ENCODE measurements around the gene ULBP1.
"Not testable (repeated sequence)": the region's sequence is repeated elsewhere in the genome, so short reads cannot be mapped to it uniquely, and the experiment has no call there.

The ULBP1 gene

GRCh38 chr6:149963212-149963461 is 606 bp upstream of the ULBP1 start:
- no peak overlapping the region for H3K27ac ChIP-seq (ENCODE audit: low read length)
- DNase-seq (ENCODE audit: low read depth, low spot score), result no peak
- no peak overlapping the region; the same call in 1 of the 2 replicates for H3K4me3 ChIP-seq (ENCODE audit: low read length)

GRCh38 chr6:149964308-149965193 is 808 bp downstream of the ULBP1 start:
- Histone ChIP-seq H3K9me3 (ENCODE audit: control insufficient read depth, insufficient read depth, low read length) (no peaks in the 10 kb centered on the region), H3K4me3 (ENCODE audit: low read length) (peak overlapping the region; percentile 44; the same call in 1 of the 2 replicates), H3K27ac (ENCODE audit: low read length) (no peak overlapping the region), H3K36me3 (ENCODE audit: control insufficient read depth, insufficient read depth, low read length) (no peaks in the 10 kb centered on the region), H3K4me1 (ENCODE audit: control insufficient read depth, insufficient read depth, low read length) (peaks cover 5% of the 10 kb centered on the region; the same call in 1 of the 2 replicates), H3K27me3 (ENCODE audit: control insufficient read depth, insufficient read depth, low read length) (peaks cover 70% of the 10 kb centered on the region)
- no CpG with 5 or more reads among the region's 103 CpGs for WGBS (ENCODE audit: insufficient coverage, insufficient read length)
- no peak for DNase-seq (ENCODE audit: low read depth, low spot score)

More at GRCh38 chr6:149963212-149963461, 606 bp upstream of the ULBP1 start:
- no peaks in the 10 kb centered on the region for H3K36me3 ChIP-seq (ENCODE audit: control insufficient read depth, insufficient read depth, low read length)
- no peaks in the 10 kb centered on the region for H3K9me3 ChIP-seq (ENCODE audit: control insufficient read depth, insufficient read depth, low read length)
- H3K27me3 ChIP-seq (ENCODE audit: control insufficient read depth, insufficient read depth, low read length), result peaks cover 67% of the 10 kb centered on the region
- no CpG with 5 or more reads among the region's 8 CpGs for WGBS (ENCODE audit: insufficient coverage, insufficient read length)
- H3K4me1 ChIP-seq (ENCODE audit: control insufficient read depth, insufficient read depth, low read length), result peaks cover 5% of the 10 kb centered on the region; the same call in 1 of the 2 replicates

GRCh38 chr6:149965194-149966020 is 1.7 kb downstream of the ULBP1 start:
- H3K4me1 ChIP-seq (ENCODE audit: control insufficient read depth, insufficient read depth, low read length), result peaks cover 5% of the 10 kb centered on the region; the same call in 1 of the 2 replicates
- H3K4me3 ChIP-seq (ENCODE audit: low read length), result peak overlapping the region; percentile 7; the same call in 1 of the 2 replicates
- H3K27ac ChIP-seq (ENCODE audit: low read length), result no peak overlapping the region
- H3K9me3 ChIP-seq (ENCODE audit: control insufficient read depth, insufficient read depth, low read length), result no peaks in the 10 kb centered on the region
- H3K36me3 ChIP-seq (ENCODE audit: control insufficient read depth, insufficient read depth, low read length), result no peaks in the 10 kb centered on the region
- DNase-seq (ENCODE audit: low read depth, low spot score), result no peak
- no CpG with 5 or more reads among the region's 38 CpGs for WGBS (ENCODE audit: insufficient coverage, insufficient read length)
- peaks cover 74% of the 10 kb centered on the region for H3K27me3 ChIP-seq (ENCODE audit: control insufficient read depth, insufficient read depth, low read length)

- not testable (repeated sequence) for H3K4me3 ChIP-seq (ENCODE audit: low read length); DNase-seq (ENCODE audit: low read depth, low spot score); H3K9me3 ChIP-seq (ENCODE audit: control insufficient read depth, insufficient read depth, low read length); H3K27ac ChIP-seq (ENCODE audit: low read length); H3K4me1 ChIP-seq (ENCODE audit: control insufficient read depth, insufficient read depth, low read length); H3K36me3 ChIP-seq (ENCODE audit: control insufficient read depth, insufficient read depth, low read length)
- H3K27me3 ChIP-seq (ENCODE audit: control insufficient read depth, insufficient read depth, low read length), result peaks cover 72% of the 10 kb centered on the region
- no CpG with 5 or more reads among the region's 2 CpGs for WGBS (ENCODE audit: insufficient coverage, insufficient read length)
Measured at GRCh38 chr6:149966319-149966718, 2.6 kb downstream of the ULBP1 start.

GRCh38 chr6:149967591-149967990 is 3.8 kb downstream of the ULBP1 start:
- Histone ChIP-seq H3K36me3 (ENCODE audit: control insufficient read depth, insufficient read depth, low read length) (no peaks in the 10 kb centered on the region), H3K4me1 (ENCODE audit: control insufficient read depth, insufficient read depth, low read length) (peaks cover 5% of the 10 kb centered on the region; the same call in 1 of the 2 replicates), H3K4me3 (ENCODE audit: low read length) (no peak overlapping the region), H3K27ac (ENCODE audit: low read length) (no peak overlapping the region), H3K9me3 (ENCODE audit: control insufficient read depth, insufficient read depth, low read length) (no peaks in the 10 kb centered on the region), H3K27me3 (ENCODE audit: control insufficient read depth, insufficient read depth, low read length) (peaks cover 66% of the 10 kb centered on the region)
- DNase-seq (ENCODE audit: low read depth, low spot score), result no peak
- no CpG with 5 or more reads among the region's 4 CpGs for WGBS (ENCODE audit: insufficient coverage, insufficient read length)

- peaks cover 63% of the 10 kb centered on the region for H3K27me3 ChIP-seq (ENCODE audit: control insufficient read depth, insufficient read depth, low read length)
- H3K4me1 ChIP-seq (ENCODE audit: control insufficient read depth, insufficient read depth, low read length); DNase-seq (ENCODE audit: low read depth, low spot score); H3K4me3 ChIP-seq (ENCODE audit: low read length); H3K27ac ChIP-seq (ENCODE audit: low read length); H3K36me3 ChIP-seq (ENCODE audit: control insufficient read depth, insufficient read depth, low read length); H3K9me3 ChIP-seq (ENCODE audit: control insufficient read depth, insufficient read depth, low read length): not testable (repeated sequence)
- no CpG with 5 or more reads among the region's 2 CpGs for WGBS (ENCODE audit: insufficient coverage, insufficient read length)
Measured at GRCh38 chr6:149967999-149968398, 4.3 kb downstream of the ULBP1 start.

- not testable (repeated sequence) for H3K36me3 ChIP-seq (ENCODE audit: control insufficient read depth, insufficient read depth, low read length); DNase-seq (ENCODE audit: low read depth, low spot score); H3K4me3 ChIP-seq (ENCODE audit: low read length); H3K9me3 ChIP-seq (ENCODE audit: control insufficient read depth, insufficient read depth, low read length); H3K27ac ChIP-seq (ENCODE audit: low read length); H3K4me1 ChIP-seq (ENCODE audit: control insufficient read depth, insufficient read depth, low read length)
- H3K27me3 ChIP-seq (ENCODE audit: control insufficient read depth, insufficient read depth, low read length), result peaks cover 65% of the 10 kb centered on the region
- whole genome bisulfite sequencing (ENCODE audit: insufficient coverage, insufficient read length), result no CpG with 5 or more reads among the region's 2 CpGs
Measured at GRCh38 chr6:149968909-149969308, 5.2 kb downstream of the ULBP1 start.

GRCh38 chr6:149969635-149970034 is 5.9 kb downstream of the ULBP1 start:
- Histone ChIP-seq H3K4me3 (ENCODE audit: low read length) (no peak overlapping the region), H3K36me3 (ENCODE audit: control insufficient read depth, insufficient read depth, low read length) (no peaks in the 10 kb centered on the region), H3K27ac (ENCODE audit: low read length) (no peak overlapping the region), H3K27me3 (ENCODE audit: control insufficient read depth, insufficient read depth, low read length) (peaks cover 64% of the 10 kb centered on the region), H3K9me3 (ENCODE audit: control insufficient read depth, insufficient read depth, low read length) (no peaks in the 10 kb centered on the region), H3K4me1 (ENCODE audit: control insufficient read depth, insufficient read depth, low read length) (peaks cover 5% of the 10 kb centered on the region; the same call in 1 of the 2 replicates)
- DNase-seq (ENCODE audit: low read depth, low spot score), result no peak
- WGBS (ENCODE audit: insufficient coverage, insufficient read length), result no CpG with 5 or more reads among the region's 2 CpGs

- H3K27me3 ChIP-seq (ENCODE audit: control insufficient read depth, insufficient read depth, low read length), result peaks cover 51% of the 10 kb centered on the region
- not testable (repeated sequence) for H3K4me3 ChIP-seq (ENCODE audit: low read length); H3K9me3 ChIP-seq (ENCODE audit: control insufficient read depth, insufficient read depth, low read length); H3K36me3 ChIP-seq (ENCODE audit: control insufficient read depth, insufficient read depth, low read length); H3K4me1 ChIP-seq (ENCODE audit: control insufficient read depth, insufficient read depth, low read length); H3K27ac ChIP-seq (ENCODE audit: low read length); DNase-seq (ENCODE audit: low read depth, low spot score)
- WGBS (ENCODE audit: insufficient coverage, insufficient read length), result no CpG with 5 or more reads among the region's 6 CpGs
Measured at GRCh38 chr6:149974394-149974793, 10.7 kb downstream of the ULBP1 start.

GRCh38 chr6:149974825-149975224 is 11.1 kb downstream of the ULBP1 start:
- Histone ChIP-seq H3K4me1 (ENCODE audit: control insufficient read depth, insufficient read depth, low read length) (no peaks in the 10 kb centered on the region), H3K4me3 (ENCODE audit: low read length) (no peak overlapping the region), H3K27ac (ENCODE audit: low read length) (no peak overlapping the region), H3K27me3 (ENCODE audit: control insufficient read depth, insufficient read depth, low read length) (peaks cover 49% of the 10 kb centered on the region), H3K36me3 (ENCODE audit: control insufficient read depth, insufficient read depth, low read length) (no peaks in the 10 kb centered on the region), H3K9me3 (ENCODE audit: control insufficient read depth, insufficient read depth, low read length) (no peaks in the 10 kb centered on the region)
- DNase-seq (ENCODE audit: low read depth, low spot score), result no peak
- no CpG with 5 or more reads among the region's 3 CpGs for WGBS (ENCODE audit: insufficient coverage, insufficient read length)
